SK-N-SH treated with all-trans-retinoic acid at 6 μM for 48 hours (cell line): ENCODE data around the gene CDON.

ENCODE experiments used
- ARNTL ChIP-seq: fragments of 450-650 bp; formaldehyde crosslinking; IDR thresholded peaks from 2 replicates; pipeline ENCODE4 v1.5.0; 2020; ENCODE audit warnings: low read depth, mild to moderate bottlenecking, moderate library complexity, borderline replicate concordance
- BACH2 ChIP-seq: fragments of 250-450 bp; sonication (Bioruptor Pico); IDR thresholded peaks from 2 replicates; pipeline ENCODE4 v1.9.0; 2021; ENCODE audit warnings: mild to moderate bottlenecking, borderline replicate concordance
- CSDC2 ChIP-seq: fragments of 250-450 bp; sonication (Bioruptor Pico); IDR thresholded peaks from 2 replicates; pipeline ENCODE4 v1.5.0; 2020; ENCODE audit warnings: mild to moderate bottlenecking, moderate library complexity
- GLIS3 ChIP-seq: fragments of 250-450 bp; sonication (Bioruptor Pico); IDR thresholded peaks from 2 replicates; pipeline ENCODE4 v1.5.0; 2020; ENCODE audit warnings: mild to moderate bottlenecking, moderate library complexity
- OSR1 ChIP-seq: fragments of 250-450 bp; sonication (Bioruptor Pico); IDR thresholded peaks from 2 replicates; pipeline ENCODE4 v1.8.0; 2022; ENCODE audit warnings: moderate library complexity, mild to moderate bottlenecking, inconsistent platforms
- PATZ1 ChIP-seq: fragments of 250-450 bp; sonication (Bioruptor Pico); IDR thresholded peaks from 2 replicates; pipeline ENCODE4 v1.8.0; 2020; ENCODE audit warnings: mild to moderate bottlenecking, moderate library complexity, borderline replicate concordance
- POU6F1 ChIP-seq: fragments of 250-450 bp; sonication (Bioruptor Pico); IDR thresholded peaks from 2 replicates; pipeline ENCODE4 v1.8.0; 2021; ENCODE audit warnings: low read depth, mild to moderate bottlenecking, moderate library complexity, borderline replicate concordance
- RARB ChIP-seq: fragments of 250-450 bp; sonication (Bioruptor Pico); IDR thresholded peaks from 2 replicates; pipeline ENCODE4 v1.8.0; 2021; ENCODE audit warnings: mild to moderate bottlenecking, moderate library complexity

GRCh38 chr11:125992893-125993292 is 69.8 kb downstream of the CDON start:
- TF ChIP-seq RARB: no peak
- no peak for TF ChIP-seq ARNTL
- no peak for TF ChIP-seq BACH2 (CRISPR knock-in tag)
- no peak for TF ChIP-seq PATZ1 (CRISPR knock-in tag)
- no peak for TF ChIP-seq OSR1 (CRISPR knock-in tag)
- no peak for TF ChIP-seq POU6F1
- no peak for TF ChIP-seq CSDC2 (CRISPR knock-in tag)
- TF ChIP-seq GLIS3 (CRISPR knock-in tag): no peak
